Measurements from ENCODE around the gene PAK4. TPM values are rescaled to one million over a fixed set of nuclear protein-coding genes. Genes with fewer than 3 reads are reported as not detected.
"Not testable (repeated sequence)": the region's sequence is repeated elsewhere in the genome, so short reads cannot be mapped to it uniquely, and the experiment has no call there.

Gene PAK4
- polyA plus RNA-seq, 3 donors, result 13.2 to 23.7 (median 14.2) TPM

DNA sequence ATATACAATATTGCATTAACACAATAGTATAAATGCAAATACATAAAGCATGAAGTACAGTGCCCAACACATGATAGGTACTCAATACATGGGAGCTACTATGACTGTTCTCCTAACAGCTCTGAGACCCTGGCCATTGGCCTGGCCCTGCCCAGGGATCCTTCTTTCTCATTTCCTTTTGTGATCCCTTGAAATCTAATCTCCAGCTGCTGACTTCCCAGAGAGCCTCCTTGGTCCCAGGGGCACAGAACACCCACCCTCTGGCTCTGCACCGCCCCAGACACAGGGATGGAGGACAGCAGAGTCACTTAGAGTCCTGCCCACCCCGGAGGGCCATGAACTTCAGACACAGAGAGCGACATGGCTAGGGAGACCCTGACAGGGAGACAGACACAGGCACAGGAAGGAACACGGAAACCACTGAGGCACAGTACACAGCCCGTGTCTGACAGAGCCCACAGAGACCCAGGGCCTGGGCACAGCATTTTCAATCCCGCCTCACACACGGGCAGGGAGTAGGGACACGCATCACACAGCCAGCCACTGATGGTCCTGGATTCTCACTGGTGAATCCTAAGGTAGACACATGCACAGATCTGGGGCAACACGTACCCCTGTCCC, 82.7 kb downstream of the PAK4 start:
- 31 to 78% (median 71%) methylated on average over 9 of the region's 9 CpGs for WGBS, 3 donors
- no peak overlapping the region for H3K27ac ChIP-seq (ENCODE audit: low read depth, low read length)

DNA sequence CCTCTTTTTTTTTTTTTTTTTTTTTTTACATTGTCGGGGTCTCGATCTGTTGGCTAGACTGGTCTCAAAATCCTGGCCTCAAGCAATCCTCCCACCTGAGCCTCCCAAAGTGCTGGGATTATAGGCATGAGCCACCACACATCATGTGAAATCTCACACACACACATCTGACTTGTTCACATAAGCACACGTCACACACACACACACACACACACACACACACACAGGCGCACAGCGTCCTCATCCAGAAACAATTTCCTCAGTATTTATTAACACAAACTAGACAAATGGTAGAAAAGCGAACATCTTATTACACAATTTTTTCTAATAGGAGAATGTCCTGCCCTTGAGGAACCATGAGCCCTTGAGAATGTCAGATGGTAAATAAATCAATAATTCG, 83.6 kb downstream of the PAK4 start:
- 40 to 76% (median 72%) methylated on average over 7 of the region's 7 CpGs for WGBS, 3 donors
- H3K27ac ChIP-seq (ENCODE audit: low read depth, low read length), result no peak overlapping the region

DNA sequence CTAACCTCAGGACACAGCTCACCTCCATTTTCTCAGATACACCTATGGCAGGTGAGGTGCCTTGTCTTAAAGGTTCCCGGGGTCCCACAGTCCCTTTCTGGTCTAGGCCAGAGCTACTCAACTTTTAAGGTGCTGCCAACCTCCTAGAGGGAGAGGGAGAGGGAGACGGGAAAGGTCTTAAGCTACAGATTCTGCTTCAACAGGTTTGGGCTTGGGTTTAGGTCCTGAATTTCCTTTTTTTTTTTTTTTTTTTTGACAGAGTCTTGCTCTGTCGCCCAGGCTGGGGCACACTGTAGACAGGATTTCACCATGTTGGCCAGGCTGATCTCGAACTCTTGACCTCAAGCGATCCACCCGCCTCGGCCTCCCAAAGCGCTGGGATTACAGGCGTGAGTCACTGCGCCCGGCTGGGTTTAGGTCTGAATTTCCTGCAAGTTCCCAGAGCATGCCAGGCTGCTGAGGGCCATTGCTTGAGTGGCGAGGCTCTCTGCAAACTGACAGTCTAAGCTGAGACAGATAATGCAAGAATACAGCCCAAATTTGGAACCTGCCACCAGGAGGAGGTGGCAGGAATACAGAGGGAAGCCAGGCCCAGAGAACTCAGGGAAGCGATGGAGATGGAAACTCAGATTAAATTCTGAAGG, 86.3 kb downstream of the PAK4 start:
- WGBS, 3 donors, result 66 to 87% (median 75%) methylated on average over 13 of the region's 13 CpGs
- H3K27ac ChIP-seq (ENCODE audit: low read depth, low read length), result no peak overlapping the region

DNA sequence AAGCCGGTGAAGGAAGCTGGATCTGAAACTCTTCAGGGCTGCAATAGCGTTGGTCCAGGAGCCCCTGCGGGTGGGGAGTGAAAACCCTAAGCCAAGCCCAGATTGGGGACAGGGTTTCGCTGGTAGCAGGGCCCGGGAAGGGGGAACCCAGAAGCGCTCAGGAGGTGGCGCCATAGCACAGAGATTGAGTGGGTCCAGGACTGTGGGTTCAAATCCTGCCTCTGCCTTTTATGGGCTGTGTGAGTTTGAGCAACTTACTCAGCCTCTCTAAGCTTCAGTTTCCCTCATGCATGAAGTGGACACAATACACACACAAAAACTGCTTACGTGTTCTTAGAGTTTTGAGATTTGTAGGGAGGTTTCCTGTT, 86.8 kb downstream of the PAK4 start:
- H3K27ac ChIP-seq (ENCODE audit: low read depth, low read length), result no peak overlapping the region
- 25 to 58% (median 26%) methylated on average over 8 of the region's 8 CpGs for WGBS, 3 donors

DNA sequence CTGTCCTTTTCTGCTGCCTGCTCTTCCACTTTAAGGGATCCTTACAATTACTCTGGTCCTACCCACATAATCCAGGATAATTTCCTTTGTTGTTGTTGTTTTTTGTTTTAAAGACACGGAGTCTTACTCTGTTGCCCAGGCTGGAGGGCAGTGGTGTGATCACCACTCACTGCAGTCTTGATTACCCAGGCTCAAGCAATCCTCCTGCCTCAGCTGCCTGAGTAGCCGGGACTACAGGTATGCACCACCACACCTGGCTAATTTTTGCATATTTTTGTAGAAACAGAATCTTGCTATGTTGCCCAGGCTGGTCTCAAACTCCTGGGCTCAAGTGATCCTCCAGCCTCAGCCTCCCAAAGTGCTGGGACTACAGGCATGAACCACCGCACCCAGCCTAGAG, 89.7 kb downstream of the PAK4 start:
- 86 to 93% (median 90%) methylated on average over 3 of the region's 3 CpGs for WGBS, 3 donors
- not testable (repeated sequence) for H3K27ac ChIP-seq (ENCODE audit: low read depth, low read length)

DNA sequence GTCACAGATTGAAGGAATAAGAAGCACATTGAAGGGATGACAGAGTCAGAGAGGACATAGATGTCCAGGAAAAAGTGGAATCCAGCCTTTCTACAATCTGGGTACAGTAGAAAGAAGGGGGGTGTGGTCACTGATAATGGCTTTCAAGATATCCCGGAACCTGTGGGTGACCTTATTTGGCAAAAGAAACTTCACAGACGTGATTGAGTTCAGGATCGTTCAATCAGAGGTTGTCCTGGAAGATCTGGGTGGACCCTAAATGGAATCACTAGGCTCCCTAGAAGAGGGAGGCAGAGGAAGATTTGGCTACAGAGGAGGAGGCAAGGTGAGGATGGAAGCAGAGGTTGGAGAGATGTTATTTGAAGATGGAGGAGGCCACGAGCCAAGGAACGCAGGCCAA, 91.5 kb downstream of the PAK4 start:
- 84 to 90% (median 85%) methylated on average over 5 of the region's 5 CpGs for WGBS, 3 donors
- H3K27ac ChIP-seq (ENCODE audit: low read depth, low read length), result no peak overlapping the region

DNA sequence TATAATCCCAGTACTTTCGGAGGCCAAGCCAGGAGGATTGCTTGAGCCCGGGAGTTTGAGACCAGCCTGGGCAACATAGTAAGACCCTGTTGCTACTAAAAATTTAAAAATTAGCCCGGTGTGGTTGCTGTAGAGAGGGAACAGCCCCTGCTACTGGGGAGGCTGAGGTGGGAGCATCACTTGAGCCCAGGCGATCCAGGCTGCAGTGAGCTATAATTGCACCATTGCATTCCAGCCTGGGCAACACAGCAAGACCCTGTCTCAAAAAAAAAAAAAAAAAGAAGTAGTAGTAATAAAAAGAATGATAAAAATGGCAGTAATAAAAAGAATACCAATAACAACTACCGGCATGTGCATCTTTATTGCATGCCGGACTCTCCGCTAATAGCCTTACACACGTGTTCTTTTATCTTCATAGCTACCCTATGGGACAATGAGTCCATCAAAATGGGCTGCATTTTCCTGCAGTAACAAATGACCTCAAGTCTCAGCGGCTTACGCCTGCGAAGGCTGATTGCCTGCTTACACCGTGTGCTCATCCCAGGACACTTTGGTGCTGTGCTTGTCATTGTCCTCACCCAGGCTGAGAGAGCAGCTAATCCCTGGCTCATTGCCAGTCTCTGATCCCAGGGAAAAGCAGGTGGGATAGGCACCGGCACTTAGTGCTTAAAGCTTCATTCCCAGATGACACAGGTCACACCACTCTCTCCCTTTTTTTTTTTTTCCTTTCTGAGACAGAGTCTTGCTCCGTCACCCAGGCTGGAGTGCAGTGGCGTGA, 92.8 kb downstream of the PAK4 start:
- no peak overlapping the region for H3K27ac ChIP-seq (ENCODE audit: low read depth, low read length)
- WGBS, 3 donors, result 82 to 90% (median 83%) methylated on average over 15 of the region's 15 CpGs

DNA sequence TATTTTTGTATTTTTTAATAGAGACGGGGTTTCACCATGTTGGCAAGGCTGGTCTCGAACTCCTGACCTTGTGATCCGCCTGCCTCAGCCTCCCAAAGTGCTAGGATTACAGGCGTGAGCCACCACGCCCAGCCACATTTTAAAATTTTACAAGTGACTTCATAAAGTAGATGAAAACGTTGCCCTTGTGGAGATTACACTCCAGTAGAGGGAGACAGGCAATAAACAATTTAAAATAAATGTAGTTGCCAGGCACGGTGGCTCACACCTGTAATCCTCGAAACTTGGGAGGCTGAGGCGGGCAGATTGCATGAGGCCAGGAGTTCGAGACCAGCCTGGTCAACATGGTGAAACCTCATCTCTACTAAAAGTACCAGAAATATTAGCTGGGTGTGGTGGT, 93.5 kb downstream of the PAK4 start:
- WGBS, 3 donors, result 65 to 81% (median 69%) methylated on average over 10 of the region's 10 CpGs

DNA sequence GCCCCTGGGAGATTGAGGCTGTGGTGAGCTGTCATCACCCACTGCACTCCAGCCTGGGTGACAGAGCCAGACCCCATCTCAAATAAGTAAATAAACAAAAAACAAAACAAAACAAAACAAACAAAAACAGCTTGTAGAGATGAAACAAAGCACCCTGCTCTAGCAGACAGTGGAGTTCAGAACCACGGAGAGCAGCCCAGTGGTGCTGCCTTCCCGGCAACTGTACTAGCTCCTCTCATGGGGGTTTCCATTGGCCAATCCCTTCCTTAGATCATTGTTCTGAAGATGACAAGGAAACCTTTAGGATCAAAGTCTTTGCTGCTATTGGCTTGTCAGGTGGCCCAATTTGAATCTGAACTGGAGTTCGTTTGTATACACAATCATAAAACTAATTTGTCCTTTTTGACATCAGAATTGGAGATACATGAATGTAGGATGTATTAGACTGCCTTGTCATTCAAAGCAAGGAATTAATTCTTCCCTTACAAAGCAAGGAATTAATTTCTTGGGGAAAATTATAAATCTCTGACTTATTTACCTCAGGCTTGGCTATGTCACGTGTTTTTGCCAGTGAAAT, 98.2 kb downstream of the PAK4 start:
- WGBS, 3 donors, result 19 to 53% (median 20%) methylated on average over 4 of the region's 4 CpGs
- H3K27ac ChIP-seq (ENCODE audit: low read depth, low read length), result no peak overlapping the region

More for the DNA sequence above, 93.5 kb downstream of the PAK4 start:
- not testable (repeated sequence) for H3K27ac ChIP-seq (ENCODE audit: low read depth, low read length)

DNA sequence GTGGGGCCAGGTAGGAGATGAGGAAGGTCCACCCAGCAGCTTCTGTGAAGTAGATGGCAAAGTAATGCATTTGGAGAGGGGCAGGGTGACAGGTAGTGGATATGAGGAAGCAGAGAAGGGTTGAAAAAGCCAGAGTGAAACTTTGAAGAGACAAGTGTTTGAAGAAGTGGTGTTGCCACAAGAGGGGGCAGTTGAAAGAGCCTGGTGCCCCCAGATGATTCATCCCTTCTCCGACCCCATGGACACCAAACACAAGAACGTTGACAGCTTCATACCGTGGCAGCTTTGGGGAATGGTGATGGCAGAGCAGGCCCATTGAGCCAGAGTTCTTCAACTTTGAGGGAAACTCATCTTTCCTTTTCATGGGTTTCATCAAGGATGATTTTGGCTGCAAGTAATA, 99.3 kb downstream of the PAK4 start:
- H3K27ac ChIP-seq (ENCODE audit: low read depth, low read length), result no peak overlapping the region
- 18 to 60% (median 23%) methylated on average over 3 of the region's 3 CpGs for WGBS, 3 donors

Other genes with a start within 250 kb of the PAK4 start
- gene RINL, start 247.5 kb upstream of the PAK4 start, polyA plus RNA-seq, result 10 to 100 TPM in 2 of 3 donors, 1 to 10 TPM in 1; 7.2 to 19.3 (median 13.5) TPM
- gene SIRT2, start 226.2 kb upstream of the PAK4 start, polyA plus RNA-seq, result 10 to 100 TPM; 27.9 to 79.1 (median 61.5) TPM
- 10 to 100 TPM; 17.5 to 38.2 (median 24.7) TPM for gene NFKBIB, start 225.8 kb upstream of the PAK4 start, polyA plus RNA-seq
- under 1 TPM; 0.18 to 0.56 (median 0.40) TPM for gene CCER2, start 213.6 kb upstream of the PAK4 start, polyA plus RNA-seq
- 10 to 100 TPM; 21.2 to 27.0 (median 23.4) TPM for gene SARS2, start 195.0 kb upstream of the PAK4 start, polyA plus RNA-seq
- 10 to 100 TPM; 28.2 to 45.3 (median 35.4) TPM for gene MRPS12, start 194.8 kb upstream of the PAK4 start, polyA plus RNA-seq
- 10 to 100 TPM in 2 of 3 donors, 1 to 10 TPM in 1; 6.8 to 28.8 (median 25.8) TPM for gene FBXO17, start 150.0 kb upstream of the PAK4 start, polyA plus RNA-seq
- 10 to 100 TPM in 1 of 3 donors, 1 to 10 TPM in 2; 3.1 to 19.0 (median 4.4) TPM for gene FBXO27, start 93.2 kb upstream of the PAK4 start, polyA plus RNA-seq
- under 1 TPM in 1 of 3 donors, not detected in 2; 0.01 TPM for gene ACP7, start 41.4 kb upstream of the PAK4 start, polyA plus RNA-seq
- 1 to 10 TPM in 1 of 3 donors, under 1 TPM in 1, not detected in 1; 0.40 to 2.4 TPM for gene NCCRP1, start 71.2 kb downstream of the PAK4 start, polyA plus RNA-seq
- 100 to 1,000 TPM in 1 of 3 donors, 1 to 10 TPM in 1, not detected in 1; 1.0 to 939 TPM for gene SYCN, start 78.5 kb downstream of the PAK4 start, polyA plus RNA-seq
- gene IFNL3, start 119.2 kb downstream of the PAK4 start, polyA plus RNA-seq, result not detected
- not detected for gene IFNL4, start 123.1 kb downstream of the PAK4 start, polyA plus RNA-seq
- gene IFNL2, start 142.6 kb downstream of the PAK4 start, polyA plus RNA-seq, result not detected
- gene IFNL1, start 170.6 kb downstream of the PAK4 start, polyA plus RNA-seq, result not detected
- gene LRFN1, start 195.1 kb downstream of the PAK4 start, polyA plus RNA-seq, result 1 to 10 TPM in 1 of 3 donors, under 1 TPM in 2; 0.67 to 1.2 (median 0.98) TPM
- 100 to 1,000 TPM in 1 of 3 donors, 10 to 100 TPM in 2; 12.9 to 156 (median 86.3) TPM for gene GMFG, start 210.3 kb downstream of the PAK4 start, polyA plus RNA-seq
- gene SAMD4B, start 216.6 kb downstream of the PAK4 start, polyA plus RNA-seq, result 10 to 100 TPM; 34.3 to 79.0 (median 77.6) TPM